ENCODE results near the gene DVL1.

Gene DVL1

DNA sequence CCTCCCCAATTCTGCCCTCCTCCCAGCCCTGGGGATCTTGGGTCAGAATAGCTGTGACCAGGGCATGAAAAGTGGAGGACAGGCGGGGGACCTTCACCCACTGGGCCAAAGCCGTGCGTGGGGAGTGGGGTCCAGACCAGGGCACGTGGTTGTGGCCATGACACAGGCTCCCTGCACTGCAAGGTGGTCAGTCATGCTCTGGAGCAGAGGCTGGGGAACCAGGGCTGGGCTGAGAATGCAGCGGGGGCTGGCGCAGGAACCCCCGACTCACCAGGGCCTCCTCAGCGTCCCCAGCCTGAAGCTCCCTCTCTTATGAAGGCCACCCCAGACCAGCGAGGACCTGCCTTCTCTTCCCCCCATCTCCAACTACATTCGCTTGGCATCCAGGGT, 2.7 kb downstream of the DVL1 start:
- H3K27ac ChIP-seq, result peak overlapping the region; percentile 93; the same call in 1 of the 2 replicates
- TF ChIP-seq, protein P1, sequence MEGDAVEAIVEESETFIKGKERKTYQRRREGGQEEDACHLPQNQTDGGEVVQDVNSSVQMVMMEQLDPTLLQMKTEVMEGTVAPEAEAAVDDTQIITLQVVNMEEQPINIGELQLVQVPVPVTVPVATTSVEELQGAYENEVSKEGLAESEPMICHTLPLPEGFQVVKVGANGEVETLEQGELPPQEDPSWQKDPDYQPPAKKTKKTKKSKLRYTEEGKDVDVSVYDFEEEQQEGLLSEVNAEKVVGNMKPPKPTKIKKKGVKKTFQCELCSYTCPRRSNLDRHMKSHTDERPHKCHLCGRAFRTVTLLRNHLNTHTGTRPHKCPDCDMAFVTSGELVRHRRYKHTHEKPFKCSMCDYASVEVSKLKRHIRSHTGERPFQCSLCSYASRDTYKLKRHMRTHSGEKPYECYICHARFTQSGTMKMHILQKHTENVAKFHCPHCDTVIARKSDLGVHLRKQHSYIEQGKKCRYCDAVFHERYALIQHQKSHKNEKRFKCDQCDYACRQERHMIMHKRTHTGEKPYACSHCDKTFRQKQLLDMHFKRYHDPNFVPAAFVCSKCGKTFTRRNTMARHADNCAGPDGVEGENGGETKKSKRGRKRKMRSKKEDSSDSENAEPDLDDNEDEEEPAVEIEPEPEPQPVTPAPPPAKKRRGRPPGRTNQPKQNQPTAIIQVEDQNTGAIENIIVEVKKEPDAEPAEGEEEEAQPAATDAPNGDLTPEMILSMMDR (conservative IDR thresholded peaks at IDR 0.05), result no peak

DNA sequence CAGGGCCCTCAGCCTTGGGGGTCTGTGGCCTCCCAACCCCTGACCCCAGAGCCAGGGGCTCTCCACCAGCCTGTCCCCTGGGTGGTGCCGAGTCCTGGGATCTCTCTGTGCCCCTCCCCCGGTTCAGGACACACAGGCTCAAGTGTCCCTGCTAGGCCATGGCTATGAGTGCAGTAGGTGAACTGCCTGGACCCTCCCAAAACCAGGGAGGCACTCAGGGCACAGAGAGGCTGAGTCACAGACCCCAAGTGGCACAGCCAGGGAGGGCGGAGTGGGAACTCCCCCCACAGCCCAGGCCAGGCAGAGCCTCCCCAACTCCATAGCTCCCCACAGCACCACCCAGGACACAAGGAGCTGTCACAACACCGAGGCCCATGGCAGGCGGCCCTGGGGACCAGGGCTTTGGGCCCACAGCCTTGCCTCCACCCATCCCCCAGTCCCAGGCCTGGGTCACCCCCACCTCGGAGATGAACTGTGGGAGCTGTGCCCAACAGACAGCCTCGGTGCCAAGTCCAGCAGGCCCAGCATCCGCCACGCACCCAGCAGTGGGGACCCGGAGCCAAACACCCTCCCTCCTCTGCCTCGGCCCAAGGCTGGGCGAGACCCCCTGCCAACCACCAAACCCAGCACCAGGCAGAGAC, 3.2 kb downstream of the DVL1 start:
- TF ChIP-seq, protein P1 (conservative IDR thresholded peaks at IDR 0.05), result no peak
- peak overlapping the region; percentile 93; the same call in 1 of the 2 replicates for H3K27ac ChIP-seq

DNA sequence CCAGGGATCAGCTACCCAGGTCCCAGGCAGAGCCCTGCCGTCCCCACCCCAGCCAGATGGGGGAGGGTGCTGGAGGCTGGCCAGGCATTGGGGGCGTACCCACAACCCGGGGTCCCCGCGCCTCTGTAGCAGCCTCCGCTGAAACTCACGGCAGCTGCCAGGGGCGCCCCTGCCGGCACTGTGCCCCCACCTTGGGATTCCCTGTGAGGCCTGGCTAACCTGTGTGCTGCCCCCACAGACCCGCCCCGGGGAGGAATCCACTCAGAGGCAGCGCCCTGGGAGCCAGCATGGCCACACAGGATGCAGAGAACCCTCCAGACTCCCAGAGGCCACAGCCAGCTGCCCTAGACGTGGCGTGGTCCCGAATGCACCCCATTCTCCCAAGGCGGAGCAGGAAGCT, 3.8 kb downstream of the DVL1 start:
- H3K27ac ChIP-seq, result peak overlapping the region; percentile 93
- TF ChIP-seq, protein P1 (conservative IDR thresholded peaks at IDR 0.05), result no peak

DNA sequence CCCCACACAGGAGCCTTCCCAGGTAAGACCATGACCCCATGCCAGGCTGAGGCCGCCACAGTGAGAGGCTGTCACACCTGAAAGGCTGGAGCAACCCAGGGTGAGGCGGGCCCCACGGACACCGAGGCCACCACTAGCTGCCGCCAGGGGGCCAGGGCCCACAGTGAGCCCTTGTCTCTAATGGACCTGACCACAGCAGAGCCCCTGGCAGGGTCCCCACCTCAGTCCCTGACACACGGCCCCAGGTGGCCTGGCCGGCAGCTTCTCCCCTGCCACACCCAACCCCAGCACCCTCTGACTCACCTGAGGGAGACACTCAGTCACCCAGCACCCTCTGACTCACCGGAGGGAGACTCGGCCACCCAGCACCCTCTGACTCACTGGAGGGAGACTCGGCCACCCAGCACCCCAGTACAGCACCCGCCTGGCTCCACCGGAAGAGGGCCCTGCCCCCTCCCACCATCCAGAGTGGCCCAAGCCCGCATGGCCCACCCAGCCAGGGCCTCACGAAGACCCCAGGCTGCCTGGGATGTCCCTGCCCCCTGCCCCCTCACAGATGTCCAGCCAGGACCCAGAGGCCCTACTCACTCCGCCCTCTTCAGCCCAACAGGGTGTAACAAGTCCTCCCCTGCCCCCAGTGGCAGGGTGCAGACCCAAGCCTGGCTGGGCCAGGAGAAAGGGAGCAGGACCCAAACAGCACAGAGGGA, 4.4 kb downstream of the DVL1 start:
- TF ChIP-seq, protein P1 (conservative IDR thresholded peaks at IDR 0.05), result peak; percentile 82
- H3K27ac ChIP-seq, result peak overlapping the region; percentile 93

DNA sequence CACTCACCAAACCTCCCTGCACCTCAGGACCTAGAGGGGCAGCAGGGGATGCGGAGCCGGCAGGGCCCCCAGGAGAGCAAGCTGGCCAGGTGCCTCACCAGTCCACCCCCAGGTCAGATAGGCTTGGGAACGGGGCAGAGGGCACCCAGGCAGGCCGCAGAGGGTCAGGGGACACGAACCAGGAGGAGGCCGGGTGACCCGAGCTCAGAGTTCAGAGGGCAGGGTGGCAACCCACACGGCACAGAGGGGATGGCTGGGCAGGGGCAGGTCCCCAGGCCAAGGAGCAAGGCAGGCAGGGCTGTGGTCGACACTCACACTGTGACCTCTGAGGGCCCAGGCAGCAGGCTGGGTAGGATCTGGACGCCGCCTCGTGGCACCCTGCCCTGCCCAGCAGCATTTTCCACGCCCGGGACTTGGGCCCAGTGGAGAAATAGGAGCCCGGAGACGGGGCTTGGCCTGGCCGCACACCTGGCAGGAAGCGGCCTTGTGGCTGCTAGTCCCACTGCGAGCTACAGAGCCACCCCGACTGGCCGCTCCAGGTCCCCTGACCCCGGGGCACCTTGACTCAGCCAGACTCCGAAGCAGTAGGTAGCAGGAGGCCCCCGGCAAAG, 5.3 kb downstream of the DVL1 start:
- H3K27ac ChIP-seq, result peak overlapping the region; percentile 93; the same call in 1 of the 2 replicates
- TF ChIP-seq, protein P1 (conservative IDR thresholded peaks at IDR 0.05), result no peak

DNA sequence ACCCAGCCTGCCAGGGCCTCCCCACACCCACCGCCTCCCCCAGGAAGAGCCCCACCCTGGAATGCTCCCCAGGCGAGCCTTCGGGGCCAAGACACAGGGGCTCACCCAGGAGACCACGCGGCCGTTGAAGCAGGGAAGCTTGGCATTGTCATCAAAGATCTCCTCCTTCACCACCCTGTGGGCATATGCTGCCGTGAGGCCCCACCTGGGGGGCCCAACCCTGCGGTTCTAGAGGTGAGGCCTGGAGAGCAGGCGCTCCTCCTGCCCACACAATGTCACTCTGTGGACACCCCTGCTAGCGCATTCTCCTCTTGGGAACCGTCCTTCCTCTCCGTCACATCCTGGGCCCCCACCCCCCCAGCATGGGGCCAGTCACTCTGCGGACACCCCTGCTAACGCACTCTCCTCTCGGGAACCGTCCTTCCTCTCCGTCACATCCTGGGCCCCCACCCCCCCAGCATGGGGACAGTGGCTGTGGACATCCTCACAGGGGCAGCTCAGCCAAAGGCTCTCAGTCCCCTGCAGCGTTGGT, 6.6 kb downstream of the DVL1 start:
- TF ChIP-seq, protein P1 (conservative IDR thresholded peaks at IDR 0.05), result no peak
- no peak overlapping the region for H3K27ac ChIP-seq

DNA sequence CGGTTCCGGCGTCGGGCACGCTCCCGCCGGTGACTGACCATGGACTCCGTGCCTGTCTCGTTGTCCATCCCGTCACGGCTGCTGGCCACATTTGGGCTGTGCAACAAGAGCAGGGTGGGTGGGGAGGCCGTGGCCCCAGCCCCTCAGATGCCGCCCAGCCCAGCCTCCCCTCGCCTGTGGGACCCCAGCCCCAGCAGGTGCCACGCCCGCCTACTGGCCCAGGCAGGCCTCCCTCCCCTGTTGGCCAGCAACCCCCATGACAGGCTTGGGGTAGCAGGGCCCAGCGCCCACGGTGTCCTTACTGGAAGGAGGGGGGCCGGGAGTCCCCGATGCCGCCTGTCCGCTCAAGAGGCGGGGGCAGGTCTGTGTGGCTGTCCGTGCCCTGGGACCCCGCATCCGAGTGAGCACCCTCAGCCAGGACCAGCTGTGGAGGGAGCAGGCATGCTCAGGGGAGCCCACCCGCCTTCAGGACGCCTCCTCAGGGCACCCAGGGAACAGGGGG, 7.1 kb downstream of the DVL1 start:
- H3K27ac ChIP-seq, result no peak overlapping the region
- TF ChIP-seq, protein P1 (conservative IDR thresholded peaks at IDR 0.05), result no peak
